CD4-positive, alpha-beta T cell (primary cell): ENCODE results near the gene OSBPL1A. TPM values are rescaled to one million over a fixed set of nuclear protein-coding genes. Genes with fewer than 3 reads are reported as not detected.

Experiments used
- ATAC-seq: fragments of 200-7000 bp; cut with Tn5 transposase; one replicate; pipeline ENCODE4 v1.10.0; 2022; ENCODE audit warnings: mild to moderate bottlenecking; ENCODE audit not compliant: poor library complexity
- CTCF ChIA-PET: fragments of 350-600 bp; sonication (Branson Sonifier 250); formaldehyde crosslinking; loops from one replicate; lab custom pipeline; 2021; ENCODE audit warnings: antibody characterized with exemption, inconsistent platforms; lab: Charles Lee
- POLR2A ChIA-PET: fragments of 350-600 bp; sonication (Branson Sonifier 250); formaldehyde crosslinking; loops from one replicate; lab custom pipeline; 2021; ENCODE audit warnings: antibody characterized with exemption, inconsistent platforms; lab: Charles Lee
- DNase-seq, 14 experiments: peaks; one replicate each; pipeline ENCODE4 v3.0.0-alpha.2; 2013 to 2020; ENCODE audit warnings: mixed read lengths in 2 of 14
- H3K27ac ChIP-seq, 2 donors: one replicate each; pipeline versions ENCODE4 v1.5.1 to v1.7.0; 2013; ENCODE audit warnings: low read length in 2 of 2, low read depth in 1 of 2, mild to moderate bottlenecking in 1 of 2
- H3K27me3 ChIP-seq, 2 experiments: 1 replicate in 1 of 2; 2 replicates in 1 of 2; pipeline versions ENCODE4 v1.6.1 to v1.7.0; 2013; ENCODE audit warnings: low read length in 2 of 2, control low read depth in 1 of 2, mild to moderate bottlenecking in 1 of 2, moderate library complexity in 1 of 2; ENCODE audit not compliant: insufficient read depth in 2 of 2, control insufficient read depth in 1 of 2
- H3K36me3 ChIP-seq: one replicate; pipeline ENCODE4 v1.6.1; 2013; ENCODE audit warnings: low read length, control low read depth; ENCODE audit not compliant: insufficient read depth
- H3K4me1 ChIP-seq: one replicate; pipeline ENCODE4 v1.6.1; 2013; ENCODE audit warnings: low read length, control low read depth; ENCODE audit not compliant: insufficient read depth
- H3K4me3 ChIP-seq: one replicate; pipeline ENCODE4 v1.5.1; 2013; ENCODE audit warnings: mild to moderate bottlenecking, low read length, moderate library complexity
- H3K9me3 ChIP-seq, 2 experiments: 1 replicate in 1 of 2; 2 replicates in 1 of 2; pipeline versions ENCODE4 v1.6.1 to v1.7.0; 2013; ENCODE audit warnings: low read length in 2 of 2, mild to moderate bottlenecking in 2 of 2, control low read depth in 1 of 2, moderate library complexity in 1 of 2; ENCODE audit not compliant: control insufficient read depth in 1 of 2, insufficient read depth in 1 of 2
- H3K27ac Mint-ChIP-seq: one replicate; pipeline ENCODE4 v1.8.0; 2020; ENCODE audit warnings: mixed read lengths
- H3K27me3 Mint-ChIP-seq: one replicate; pipeline ENCODE4 v1.8.0; 2021; ENCODE audit warnings: mixed read lengths
- H3K36me3 Mint-ChIP-seq: one replicate; pipeline ENCODE4 v1.8.0; 2021; ENCODE audit warnings: low read depth, mixed read lengths
- H3K4me1 Mint-ChIP-seq: one replicate; pipeline ENCODE4 v1.8.0; 2021; ENCODE audit warnings: low read depth, mixed read lengths
- H3K4me3 Mint-ChIP-seq: one replicate; pipeline ENCODE4 v1.8.0; 2020; ENCODE audit warnings: mild to moderate bottlenecking, mixed read lengths
- H3K9me3 Mint-ChIP-seq: one replicate; pipeline ENCODE4 v1.8.0; 2020; ENCODE audit warnings: mixed read lengths
- CTCF ChIP-seq: fragments of 200-600 bp; IDR thresholded peaks from one replicate; pipeline ENCODE4 v1.8.0; 2022; ENCODE audit warnings: antibody characterized with exemption, mild to moderate bottlenecking
- intact Hi-C, 2 experiments: fragments of 100-400 bp; cut with DNase I in 1 of 2; cut with micrococcal nuclease in 1 of 2; formaldehyde crosslinking; loops; one replicate each; pipeline versions ENCODE4 v1.15.1 to v1.9.0; 2023 to 2025; cut with DNase I, micrococcal nuclease
- total RNA-seq, 174 experiments: library from RNA in 2 of 174; stranded (reverse) in 2 of 174; gene quantifications; one replicate each; pipeline ENCODE4 v1.2.3 and lab custom pipeline; 2021 to 2026

The OSBPL1A gene
- total RNA-seq, 2 experiments from 2014 or later: 2.7 TPM

GRCh38 chr18:24443870-24444269, 46.2 kb upstream of the OSBPL1A start:
- H3K9me3 Mint-ChIP-seq: no peaks in the 10 kb centered on the region
- no peaks in the 10 kb centered on the region for H3K4me1 ChIP-seq
- H3K4me1 Mint-ChIP-seq: no peaks in the 10 kb centered on the region
- ChIA-PET POLR2A (no interaction called here), CTCF (interaction anchor here (0.6 kb wide), 1 partner anchor 1457 kb away, joined by 3 read pairs; no protein-coding TSS in a partner anchor)
- H3K27ac ChIP-seq: no peak overlapping the region
- no peak overlapping the region for H3K27ac Mint-ChIP-seq
- no peak overlapping the region for H3K4me3 Mint-ChIP-seq
- peaks cover 92% of the 10 kb centered on the region for H3K36me3 Mint-ChIP-seq
- H3K9me3 ChIP-seq: no peaks in the 10 kb centered on the region
- peaks cover 53% of the 10 kb centered on the region for H3K36me3 ChIP-seq
- TF ChIP-seq CTCF: no peak
- no peaks in the 10 kb centered on the region for H3K27me3 ChIP-seq
- no peaks in the 10 kb centered on the region for H3K27me3 Mint-ChIP-seq
- intact Hi-C loops: no loop called here
- DNase-seq: no peak
- H3K4me3 ChIP-seq: no peak overlapping the region
- ATAC-seq: no peak

- Histone ChIP-seq H3K36me3 (peaks cover 19% of the 10 kb centered on the region), H3K27ac (no peak overlapping the region), H3K27me3 (no peaks in the 10 kb centered on the region), H3K9me3 (no peaks in the 10 kb centered on the region), H3K4me3 (no peak overlapping the region), H3K4me1 (no peaks in the 10 kb centered on the region)
- no peak overlapping the region for H3K4me3 Mint-ChIP-seq
- intact Hi-C loops: no loop called here
- CTCF ChIA-PET: no interaction called here
- no peaks in the 10 kb centered on the region for H3K27me3 Mint-ChIP-seq
- no peaks in the 10 kb centered on the region for H3K4me1 Mint-ChIP-seq
- DNase-seq: no peak
- TF ChIP-seq CTCF: no peak
- no peaks in the 10 kb centered on the region for H3K9me3 Mint-ChIP-seq
- POLR2A ChIA-PET: no interaction called here
- H3K36me3 Mint-ChIP-seq: peaks cover 65% of the 10 kb centered on the region
- H3K27ac Mint-ChIP-seq: no peak overlapping the region
- ATAC-seq: no peak
Measured at GRCh38 chr18:24436939-24437338, 39.3 kb upstream of the OSBPL1A start.

GRCh38 chr18:24432618-24433017, 35.0 kb upstream of the OSBPL1A start:
- ATAC-seq (no peak), DNase-seq (no peak)
- Mint-ChIP-seq H3K4me3 (no peak overlapping the region), H3K27ac (no peak overlapping the region), H3K27me3 (no peaks in the 10 kb centered on the region), H3K36me3 (peaks cover 37% of the 10 kb centered on the region), H3K4me1 (peaks cover 15% of the 10 kb centered on the region), H3K9me3 (no peaks in the 10 kb centered on the region)
- Histone ChIP-seq H3K4me3 (no peak overlapping the region), H3K27ac (no peak overlapping the region), H3K36me3 (peaks cover 5% of the 10 kb centered on the region), H3K4me1 (peaks cover 1% of the 10 kb centered on the region), H3K27me3 (no peaks in the 10 kb centered on the region), H3K9me3 (no peaks in the 10 kb centered on the region)
- ChIA-PET CTCF (no interaction called here), POLR2A (no interaction called here)
- no peak for TF ChIP-seq CTCF
- intact Hi-C loops: no loop called here
